Activated CD4-positive, alpha-beta T cell treated with anti-CD3 and anti-CD28 coated beads, Interleukin-2, amount 50 U/mL, for 16 hours (primary cell): ENCODE data around the gene LUZP1.

Experiments used
- DNase-seq: peaks from one replicate; pipeline ENCODE4 v3.0.0-alpha.2; 2020

The LUZP1 gene

DNA sequence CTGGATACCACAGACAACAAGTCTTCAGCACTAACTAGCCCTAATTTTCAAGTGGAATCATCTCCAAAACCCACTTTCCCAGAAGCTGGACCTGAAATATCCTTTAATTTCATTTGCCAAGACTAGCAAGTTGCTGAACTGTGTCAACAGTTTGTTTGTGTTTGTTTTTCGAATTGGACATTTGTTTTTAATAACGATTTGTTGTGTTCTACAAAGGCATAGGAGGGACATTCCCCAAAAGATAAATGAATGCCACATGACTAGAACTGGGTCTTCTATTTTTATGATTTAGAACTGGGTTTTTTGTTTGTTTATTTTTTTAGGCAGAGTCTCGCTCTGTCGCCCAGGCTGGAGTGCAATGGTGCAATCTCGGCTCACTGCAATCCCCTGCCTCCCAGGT lies 17.9 kb downstream of the LUZP1 start:
- no peak for DNase-seq

- DNase-seq: no peak
Observed at GRCh38 chr1:23150125-23150524, 18.5 kb downstream of the LUZP1 start.

- DNase-seq: no peak
Observed at GRCh38 chr1:23149114-23149513, 19.5 kb downstream of the LUZP1 start.

DNA sequence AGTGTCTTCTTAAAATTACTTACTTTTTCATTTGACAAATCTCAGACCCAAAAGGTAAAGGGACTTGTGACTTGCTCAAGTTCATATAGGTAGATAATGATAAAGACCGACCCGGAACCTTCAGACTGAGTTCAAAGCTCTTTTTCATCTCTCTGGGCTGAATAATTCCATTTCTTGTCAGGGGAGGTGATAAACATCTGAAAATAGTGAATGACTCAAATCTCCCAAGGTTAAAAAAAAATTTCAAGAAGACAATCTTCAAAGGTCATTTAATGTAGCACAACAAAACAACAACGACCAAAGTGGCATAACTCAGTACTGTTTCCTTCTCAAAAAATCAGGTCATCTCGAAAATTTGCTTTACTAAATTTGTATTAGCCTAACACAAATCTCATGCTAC lies 20.6 kb downstream of the LUZP1 start:
- peak; percentile 43 for DNase-seq

DNA sequence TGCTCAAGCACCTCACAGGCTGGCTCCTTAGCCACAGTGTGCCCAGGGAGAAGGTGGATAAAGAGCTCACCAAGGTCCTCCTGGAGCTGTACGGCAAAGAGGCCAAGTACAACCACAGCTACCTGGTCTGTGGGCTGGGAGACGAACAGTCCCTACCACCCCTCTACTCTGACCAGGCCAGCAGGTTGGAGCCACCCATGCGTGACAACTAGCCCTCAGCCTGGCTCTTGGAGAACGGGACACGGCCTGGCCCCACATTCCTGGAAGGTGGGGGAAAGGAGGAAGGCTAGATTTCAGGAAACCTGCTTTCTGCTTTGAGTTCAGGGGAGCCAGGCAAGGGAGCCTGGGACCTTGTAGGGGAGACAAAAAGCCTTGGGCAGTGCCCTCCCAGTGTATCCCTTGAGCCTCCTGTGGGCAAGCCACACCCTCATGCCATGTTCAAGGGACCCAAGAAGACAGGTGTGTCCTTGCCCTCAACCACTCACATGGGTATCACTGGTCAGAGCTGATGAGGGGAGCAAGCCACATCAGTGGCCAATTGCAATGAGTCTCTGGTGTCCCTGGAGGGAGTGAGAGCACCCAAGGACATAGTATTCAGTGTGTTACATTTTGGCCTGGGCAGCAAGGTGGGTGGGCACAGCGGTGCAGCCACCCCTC lies 27.6 kb downstream of the LUZP1 start:
- DNase-seq: no peak

- DNase-seq: no peak
Observed at GRCh38 chr1:23135268-23135667, 33.4 kb downstream of the LUZP1 start.

GRCh38 chr1:23134055-23134454 lies 34.6 kb downstream of the LUZP1 start:
- DNase-seq: no peak

GRCh38 chr1:23133587-23133986 lies 35.1 kb downstream of the LUZP1 start:
- no peak for DNase-seq

- no peak for DNase-seq
Observed at GRCh38 chr1:23132033-23132432, 36.6 kb downstream of the LUZP1 start.

DNA sequence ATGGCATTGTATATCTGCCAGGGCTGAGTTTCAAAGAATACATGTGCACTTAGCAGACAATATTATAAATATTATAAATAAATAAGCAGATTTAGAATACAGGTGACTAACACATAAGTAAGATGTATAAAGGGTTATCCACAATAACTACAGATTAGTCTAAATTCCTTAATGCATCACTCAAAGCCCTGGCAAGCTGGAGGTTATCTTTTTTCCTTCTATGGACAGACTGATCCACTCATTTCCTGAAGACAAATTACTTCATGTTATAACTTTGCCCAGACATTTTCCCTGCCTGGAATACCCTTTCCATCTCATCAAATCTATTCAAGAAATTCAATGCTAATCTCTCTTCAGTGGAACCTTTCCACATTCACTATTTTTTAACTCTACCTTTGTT lies 38.8 kb downstream of the LUZP1 start:
- no peak for DNase-seq

GRCh38 chr1:23126801-23127200 lies 41.9 kb downstream of the LUZP1 start:
- no peak for DNase-seq

DNA sequence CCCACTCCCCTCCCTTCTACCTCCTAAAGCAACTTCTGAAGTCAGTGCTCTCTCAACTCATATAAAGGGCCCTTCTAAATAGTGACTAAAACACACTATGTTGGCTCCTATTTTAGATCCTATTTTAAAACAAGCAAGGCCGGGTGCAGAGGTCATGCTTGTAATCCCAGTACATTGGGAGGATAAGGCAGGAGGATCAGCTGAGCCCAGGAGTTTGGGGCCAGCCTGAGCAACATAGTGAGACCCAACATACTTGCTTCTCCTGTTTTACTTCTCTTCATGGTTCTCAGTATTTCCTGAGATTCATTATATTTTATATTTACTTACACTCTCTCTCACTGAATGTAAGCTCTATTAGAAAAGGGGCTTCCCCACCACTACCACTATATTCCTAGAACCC lies 42.5 kb downstream of the LUZP1 start:
- no peak for DNase-seq

DNA sequence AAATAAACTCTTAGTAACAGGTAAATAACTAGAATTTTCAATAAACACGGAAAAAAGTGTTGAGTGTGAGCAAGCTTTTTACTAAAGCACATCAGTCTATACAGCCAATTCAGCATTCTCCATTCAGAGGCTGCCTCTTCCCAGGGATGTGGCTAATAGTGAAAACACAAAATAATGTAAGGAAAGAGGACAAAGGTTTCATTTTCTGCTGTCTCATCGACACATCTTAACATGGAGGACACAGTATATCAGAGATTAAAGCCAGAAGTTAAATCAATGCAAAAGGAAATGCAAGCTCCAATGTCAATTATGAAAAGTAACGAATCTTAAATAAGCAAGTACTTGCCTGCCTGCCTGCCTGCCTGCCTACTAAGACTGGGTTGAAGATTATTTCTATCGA lies 43.2 kb downstream of the LUZP1 start:
- DNase-seq: no peak

DNA sequence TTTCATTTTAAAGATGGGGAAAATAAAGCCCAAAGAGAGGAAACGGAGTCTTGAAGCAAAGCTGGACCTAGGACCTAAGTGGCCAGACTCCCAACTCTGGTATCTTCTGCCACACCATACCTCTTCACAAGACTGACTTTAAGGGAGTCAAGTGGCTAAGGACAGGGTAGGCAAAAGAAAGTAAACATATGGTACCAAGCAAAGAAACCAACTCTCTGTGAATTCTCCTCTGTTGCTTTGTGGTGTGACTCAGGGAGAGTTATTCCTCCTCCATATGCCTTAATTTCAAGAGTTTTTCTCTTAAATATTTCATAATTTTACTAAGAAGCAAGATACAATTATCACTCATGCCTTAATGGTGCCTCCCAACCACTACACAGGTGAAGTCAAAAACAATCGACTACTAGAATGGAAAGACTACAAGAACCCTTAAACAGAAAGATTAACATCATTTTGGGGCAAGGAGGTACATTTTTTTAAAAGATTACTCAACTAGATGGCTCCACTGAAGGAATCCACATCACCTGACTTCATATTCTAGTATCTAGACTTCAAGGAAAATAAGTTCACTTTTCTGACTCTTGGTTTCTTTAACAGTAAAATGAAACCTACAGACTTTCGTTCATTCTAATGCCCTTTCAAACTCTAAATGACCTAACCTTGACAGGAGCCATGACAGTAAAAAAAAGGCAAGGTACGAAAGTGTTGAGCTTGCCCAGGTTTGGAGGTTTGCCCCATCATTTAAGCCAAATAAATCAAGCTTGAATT lies 44.2 kb downstream of the LUZP1 start:
- no peak for DNase-seq

GRCh38 chr1:23123528-23123927 lies 45.1 kb downstream of the LUZP1 start:
- DNase-seq: no peak

DNA sequence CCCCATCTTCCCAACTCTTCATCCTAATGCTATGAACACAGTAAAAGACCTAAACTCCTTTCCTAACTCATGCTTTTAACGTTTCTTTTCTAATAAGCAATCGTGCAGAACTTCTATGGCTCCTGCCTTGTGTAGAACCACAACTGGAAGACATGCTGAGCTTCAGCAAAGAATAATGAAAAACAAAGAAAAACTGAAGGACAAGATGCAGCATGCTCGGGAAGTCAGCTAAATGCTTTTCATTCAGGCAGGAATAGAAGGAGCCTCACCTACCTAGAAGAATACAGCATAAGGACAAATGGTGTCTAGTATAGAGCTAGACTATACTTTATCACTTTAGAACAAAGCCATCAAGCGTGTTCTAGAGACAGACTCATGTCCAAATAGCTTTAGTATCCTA lies 45.9 kb downstream of the LUZP1 start:
- DNase-seq: no peak

DNA sequence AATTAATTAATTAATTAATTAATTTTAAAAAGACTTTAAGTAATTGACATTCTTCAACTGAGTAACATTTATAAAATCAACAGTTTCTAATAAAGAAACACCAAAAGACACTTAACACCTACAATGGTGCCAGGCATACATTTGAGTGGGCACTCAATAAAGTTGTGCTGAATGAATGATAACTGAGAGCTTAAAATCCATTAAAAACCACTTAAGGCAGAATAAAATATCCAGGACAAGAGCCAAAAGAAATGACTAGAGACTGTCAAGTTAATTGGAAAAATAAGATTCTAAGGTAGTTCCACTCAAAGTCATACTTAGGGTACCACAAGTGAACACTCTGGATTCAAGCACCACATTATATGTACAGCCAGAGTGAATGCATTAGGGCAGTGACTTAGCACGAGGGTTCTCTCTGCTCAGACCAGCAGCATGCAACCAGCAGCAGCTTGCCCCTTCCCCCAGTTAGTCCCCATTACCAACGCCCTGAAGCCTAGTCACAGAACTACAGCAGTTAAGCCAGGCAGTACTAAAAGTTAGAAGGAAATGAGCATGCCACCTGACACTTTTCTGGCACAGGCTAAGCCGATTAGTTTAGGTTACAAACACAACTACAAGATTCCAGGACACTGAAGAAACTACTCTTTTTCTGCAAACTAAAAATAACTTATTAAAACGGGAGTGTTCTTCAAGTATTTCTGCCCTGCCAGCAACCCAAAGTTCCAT lies 46.5 kb downstream of the LUZP1 start:
- no peak for DNase-seq

DNA sequence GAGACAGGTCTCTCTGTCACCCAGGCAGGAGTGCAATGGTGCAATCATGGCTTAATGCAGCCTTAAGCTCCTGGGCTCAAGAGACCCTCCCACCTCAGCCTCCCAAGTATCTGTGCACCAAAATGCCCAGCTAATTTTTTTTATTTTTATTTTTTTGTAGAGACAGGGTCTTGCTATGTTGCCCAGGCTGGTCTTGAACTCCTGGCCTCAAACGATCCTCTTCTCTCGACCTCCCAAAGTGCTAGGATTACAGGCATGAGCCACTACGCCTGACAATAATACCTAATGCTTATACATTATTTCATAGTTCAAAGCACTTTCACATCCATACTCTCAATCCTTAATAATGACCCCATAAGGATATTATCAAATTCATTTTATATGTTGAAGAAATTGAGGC lies 48.3 kb downstream of the LUZP1 start:
- no peak for DNase-seq

- peak; percentile 62 for DNase-seq
Observed at GRCh38 chr1:23118957-23119792, 49.5 kb downstream of the LUZP1 start.

- DNase-seq: no peak
Observed at GRCh38 chr1:23118407-23118806, 50.2 kb downstream of the LUZP1 start.

DNA sequence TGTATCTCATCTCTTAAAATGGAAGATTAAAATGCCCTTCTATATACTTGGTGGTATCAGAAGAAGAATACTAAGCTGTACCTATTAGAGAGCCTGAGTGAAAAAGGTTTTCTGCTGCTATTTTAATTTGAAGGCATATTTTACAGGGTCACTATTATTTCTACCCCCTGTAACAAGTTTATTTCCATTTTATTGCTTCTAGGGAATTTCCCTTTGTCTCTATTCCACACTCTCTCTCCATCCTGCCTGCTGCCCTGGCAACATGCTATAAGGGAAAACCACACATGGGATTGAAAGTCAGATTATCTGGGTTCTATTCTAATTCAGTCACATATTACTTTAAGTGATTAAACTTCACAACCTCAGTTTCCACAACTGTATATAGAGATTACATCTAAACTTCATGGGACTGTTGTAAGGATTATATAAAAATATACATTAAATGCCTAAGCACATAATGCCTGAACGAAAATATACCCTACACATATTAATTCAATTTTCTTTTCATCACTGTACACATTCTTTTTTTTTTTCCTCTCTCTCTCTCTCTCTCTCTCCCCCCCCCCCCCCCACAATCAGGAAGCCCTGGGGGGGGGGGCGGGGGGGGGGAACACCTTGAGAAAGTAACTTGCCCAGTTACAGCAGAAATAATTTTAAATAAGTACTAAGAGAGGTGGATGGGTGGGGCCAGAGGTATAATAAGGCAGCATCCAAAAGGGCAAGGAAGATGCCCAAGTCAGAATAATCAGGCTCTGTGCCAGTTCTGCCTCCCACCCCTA lies 51.5 kb downstream of the LUZP1 start:
- no peak for DNase-seq

GRCh38 chr1:23116216-23116836 lies 52.3 kb downstream of the LUZP1 start:
- DNase-seq: no peak
